Right lobe of liver (tissue), 6 donors: ENCODE data around the gene SPOCK2. TPM values are rescaled to one million over a fixed set of nuclear protein-coding genes. Genes with fewer than 3 reads are reported as not detected.
A peak's percentile ranks its signal among the peaks of the same experiment; 100 is the strongest.

Source experiments
- ATAC-seq, 4 donors: fragments of 200-7000 bp; cut with Tn5 transposase; one replicate each; pipeline ENCODE4 v1.9.1; 2020; ENCODE audit warnings: mild to moderate bottlenecking in 4 of 4, moderate library complexity in 4 of 4
- DNase-seq, 3 donors: peaks; one replicate each; pipeline ENCODE4 v3.0.0-alpha.2; 2020
- H3K27ac ChIP-seq, 3 donors: fragments of 200-600 bp; one replicate each; pipeline ENCODE4 v1.8.0; 2022
- H3K27me3 ChIP-seq, 2 donors: fragments of 200-600 bp; one replicate each; pipeline ENCODE4 v1.8.0; 2022
- H3K36me3 ChIP-seq, 4 donors: fragments of 200-600 bp; sonication (generic) in 1 of 4; one replicate each; pipeline versions ENCODE4 v1.5.1 to v1.8.0; 2017 to 2022; ENCODE audit warnings: control low read depth in 1 of 4
- H3K4me1 ChIP-seq, 4 donors: fragments of 200-600 bp; sonication (generic) in 1 of 4; one replicate each; pipeline versions ENCODE4 v1.5.1 to v1.8.0; 2017 to 2022; ENCODE audit warnings: control low read depth in 1 of 4
- H3K4me3 ChIP-seq, 3 donors: fragments of 200-600 bp; one replicate each; pipeline ENCODE4 v1.8.0; 2022
- H3K9me3 ChIP-seq, 4 donors: fragments of 200-600 bp; sonication (generic) in 1 of 4; one replicate each; pipeline versions ENCODE4 v1.5.1 to v1.8.0; 2017 to 2022; ENCODE audit warnings: control low read depth in 1 of 4
- POLR2A ChIP-seq: fragments of 450-650 bp; IDR thresholded peaks from one replicate; pipeline ENCODE4 v1.6.1; 2017; ENCODE audit warnings: antibody characterized with exemption, mild to moderate bottlenecking
- WGBS: methylation state at CpG from one replicate; pipeline ENCODE4 v1.1.6; 2018; ENCODE audit warnings: low coverage, low lambda C conversion rate; ENCODE audit not compliant: insufficient coverage; ENCODE audit errors: missing lambda C conversion rate; 5-methylcytosine and 5-hydroxymethylcytosine counted together
- intact Hi-C, 2 donors: fragments of 100-400 bp; cut with DNase I; formaldehyde crosslinking; loops; one replicate each; pipeline versions ENCODE4 v1.11.2 to v1.14.1; 2022
- total RNA-seq, 6 experiments: library from RNA; depleted of rRNA in 2 of 6; stranded (reverse); fragments of >200 nt in 2 of 6; fragmentation: NEBNext Ultra II Directional in 3 of 6; extraction: Animal tissue kit (Norgen Biotek cat#: 25700) in 3 of 6; gene quantifications; one replicate each; pipeline versions ENCODE4 v1.1.0 to v1.2.4, GENCODE V29; 2016 to 2023
- TF ChIP-seq, protein P1 (sequence below), 4 donors: fragments of 200-600 bp in 3 of 4; fragments of 450-650 bp in 1 of 4; IDR thresholded peaks; one replicate each; pipeline versions ENCODE4 v1.5.1 to v1.8.0; 2016 to 2022; ENCODE audit warnings: antibody characterized with exemption in 4 of 4, mild to moderate bottlenecking in 2 of 4
- donor health status: DM: no; HTN: yes; CAD: no.
- donor health status: DM: no; HTN: no; CAD: no.
- donor health status: DM: no; HTN: no; CAD: no.
- donor health status: DM: no; HTN: yes; CAD: no.
- donor health status: DM: no; HTN: yes; CAD: no.

SPOCK2 gene
- total RNA-seq, 6 experiments from 2014 or later, result 0.72 to 3.0 (median 1.2) TPM

DNA sequence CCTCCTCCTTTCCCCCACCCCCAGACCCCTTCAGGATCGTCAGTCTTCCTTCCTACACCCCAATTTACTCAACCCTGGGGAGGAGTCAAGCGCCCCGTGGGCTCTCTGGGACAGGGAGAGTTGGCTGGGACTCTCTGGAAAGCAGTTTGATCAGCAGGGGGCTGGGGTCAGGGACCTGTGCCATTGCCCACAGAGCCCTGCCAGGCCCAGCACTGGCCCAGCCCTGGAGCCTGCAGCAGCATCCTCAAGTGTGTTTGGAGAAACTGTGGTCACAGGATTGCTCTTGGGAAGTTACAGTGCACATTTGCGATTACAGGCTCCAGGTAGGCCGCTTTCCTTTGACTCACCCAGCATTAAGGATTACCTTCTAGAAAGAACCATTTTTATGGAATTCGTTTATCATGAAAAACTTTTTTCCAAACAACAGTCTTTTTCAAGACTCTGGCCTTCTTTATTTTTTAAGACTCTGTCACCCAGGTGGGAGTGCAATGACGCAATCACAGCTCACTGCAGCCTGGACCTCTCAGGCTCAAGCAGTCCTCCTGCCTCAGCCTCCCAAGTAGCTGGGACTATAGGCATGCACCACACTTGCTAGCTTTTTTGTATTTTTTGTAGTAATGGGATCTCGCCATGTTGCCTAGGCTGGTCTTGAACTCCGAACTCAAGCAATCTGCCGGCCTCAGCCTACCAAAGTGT is 73.4 kb downstream of the SPOCK2 start:
- ATAC-seq (no peak), DNase-seq (no peak)
- intact Hi-C loops, result no loop called here
- WGBS, result 74% methylated on average over 8 of the region's 10 CpGs
- no peak for TF ChIP-seq POLR2A
- TF ChIP-seq, protein P1, sequence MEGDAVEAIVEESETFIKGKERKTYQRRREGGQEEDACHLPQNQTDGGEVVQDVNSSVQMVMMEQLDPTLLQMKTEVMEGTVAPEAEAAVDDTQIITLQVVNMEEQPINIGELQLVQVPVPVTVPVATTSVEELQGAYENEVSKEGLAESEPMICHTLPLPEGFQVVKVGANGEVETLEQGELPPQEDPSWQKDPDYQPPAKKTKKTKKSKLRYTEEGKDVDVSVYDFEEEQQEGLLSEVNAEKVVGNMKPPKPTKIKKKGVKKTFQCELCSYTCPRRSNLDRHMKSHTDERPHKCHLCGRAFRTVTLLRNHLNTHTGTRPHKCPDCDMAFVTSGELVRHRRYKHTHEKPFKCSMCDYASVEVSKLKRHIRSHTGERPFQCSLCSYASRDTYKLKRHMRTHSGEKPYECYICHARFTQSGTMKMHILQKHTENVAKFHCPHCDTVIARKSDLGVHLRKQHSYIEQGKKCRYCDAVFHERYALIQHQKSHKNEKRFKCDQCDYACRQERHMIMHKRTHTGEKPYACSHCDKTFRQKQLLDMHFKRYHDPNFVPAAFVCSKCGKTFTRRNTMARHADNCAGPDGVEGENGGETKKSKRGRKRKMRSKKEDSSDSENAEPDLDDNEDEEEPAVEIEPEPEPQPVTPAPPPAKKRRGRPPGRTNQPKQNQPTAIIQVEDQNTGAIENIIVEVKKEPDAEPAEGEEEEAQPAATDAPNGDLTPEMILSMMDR (IDR thresholded peaks at IDR 0.05), result no peak
- Histone ChIP-seq H3K4me3 (no peak overlapping the region), H3K9me3 (no peaks in the 10 kb centered on the region), H3K4me1 (no peaks in the 10 kb centered on the region), H3K27me3 (no peaks in the 10 kb centered on the region), H3K36me3 (no peaks in the 10 kb centered on the region), H3K27ac (no peak overlapping the region)

DNA sequence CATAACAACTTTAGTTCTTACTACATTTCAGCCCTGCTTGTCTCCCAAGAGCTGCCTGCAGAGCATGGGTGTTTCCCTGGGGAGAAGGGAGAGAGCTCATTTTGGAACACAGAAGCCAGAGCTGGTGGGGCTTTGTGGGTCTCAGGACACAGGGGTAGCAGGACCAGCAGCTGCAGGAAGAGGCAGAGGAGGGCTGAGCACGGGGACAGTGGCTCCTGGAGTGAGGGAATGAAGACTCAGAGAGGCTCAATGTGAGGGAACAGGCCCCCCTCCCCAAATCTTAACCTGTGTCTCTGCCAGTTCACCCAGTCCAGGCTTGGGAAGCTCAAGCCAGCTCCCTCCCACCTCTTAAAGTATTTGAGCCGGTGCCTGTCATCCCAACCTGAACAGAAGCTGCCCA is 74.2 kb downstream of the SPOCK2 start:
- Histone ChIP-seq H3K27me3 (no peaks in the 10 kb centered on the region), H3K9me3 (no peaks in the 10 kb centered on the region), H3K27ac (no peak overlapping the region), H3K4me1 (no peaks in the 10 kb centered on the region), H3K4me3 (no peak overlapping the region), H3K36me3 (no peaks in the 10 kb centered on the region)
- ATAC-seq, result no peak
- DNase-seq, result peak in 1 of 3 donors; percentile 14
- WGBS, result 83% methylated on average over 1 of the region's 2 CpGs
- intact Hi-C loops, result no loop called here
- TF ChIP-seq, protein P1 (IDR thresholded peaks at IDR 0.05), result no peak
- no peak for TF ChIP-seq POLR2A

DNA sequence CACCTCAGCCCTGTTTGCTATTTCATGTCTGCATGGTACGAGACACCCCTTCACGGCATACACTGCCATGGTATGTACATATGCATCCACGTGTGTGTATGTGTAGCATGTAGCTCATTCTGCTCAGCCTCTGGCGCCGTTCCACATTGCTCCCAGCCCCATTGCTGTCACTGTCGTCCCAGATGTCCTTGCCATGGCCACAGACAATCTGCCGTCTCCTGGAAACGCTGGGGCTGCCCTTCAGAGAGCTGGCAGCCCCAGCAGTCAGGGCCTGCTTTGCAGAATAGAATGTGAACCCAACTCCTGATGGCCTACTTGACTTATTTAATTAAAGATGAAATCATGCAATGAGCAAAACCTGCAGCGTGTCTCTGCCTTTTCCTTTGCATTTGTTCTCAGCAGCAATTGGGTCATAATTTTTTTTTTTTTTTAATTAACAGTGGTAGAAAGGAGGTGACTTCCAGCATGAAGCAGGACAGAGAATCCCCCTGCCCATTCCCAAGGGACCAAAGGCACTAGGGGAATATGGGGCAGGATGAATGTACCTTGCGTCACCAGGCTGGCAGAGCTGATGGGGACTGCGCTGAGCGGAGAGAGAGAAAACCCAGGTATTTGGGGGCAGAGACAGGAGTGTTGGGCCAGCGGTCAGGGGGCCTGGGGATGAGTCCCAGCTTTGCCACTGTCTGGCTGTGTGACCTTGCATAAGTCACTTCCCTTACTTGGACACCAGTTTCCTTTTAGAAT is 75.0 kb downstream of the SPOCK2 start:
- Histone ChIP-seq H3K36me3 (no peaks in the 10 kb centered on the region), H3K4me1 (no peaks in the 10 kb centered on the region), H3K4me3 (no peak overlapping the region), H3K27ac (no peak overlapping the region), H3K27me3 (no peaks in the 10 kb centered on the region), H3K9me3 (no peaks in the 10 kb centered on the region)
- DNase-seq (no peak), ATAC-seq (no peak)
- TF ChIP-seq POLR2A, result no peak
- TF ChIP-seq, protein P1 (IDR thresholded peaks at IDR 0.05), result no peak
- WGBS, result 74% methylated on average over 8 of the region's 13 CpGs
- intact Hi-C loops, result no loop called here

DNA sequence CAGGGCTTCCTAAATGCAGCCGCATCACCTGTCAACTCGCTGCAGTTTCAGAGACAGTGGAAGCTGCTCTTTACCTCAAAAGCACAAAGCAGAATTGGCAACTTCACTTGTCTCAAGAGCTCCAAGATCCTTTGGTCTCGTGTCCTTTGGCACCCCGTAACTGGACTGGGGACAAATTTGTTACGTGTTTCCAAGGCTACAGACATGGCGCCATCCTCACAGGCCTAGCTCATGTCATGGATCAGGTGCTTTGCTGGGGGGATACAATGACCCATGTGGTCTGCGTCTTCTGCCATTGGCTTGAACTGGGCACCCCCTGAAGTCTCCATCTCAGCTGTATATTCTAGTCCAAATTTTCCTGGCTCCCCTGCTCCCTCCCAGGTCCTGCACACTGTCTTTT is 75.6 kb downstream of the SPOCK2 start:
- H3K4me3 ChIP-seq, result no peak overlapping the region
- intact Hi-C loops, result no loop called here
- no peaks in the 10 kb centered on the region for H3K36me3 ChIP-seq
- no peaks in the 10 kb centered on the region for H3K4me1 ChIP-seq
- WGBS, result 83% methylated on average over 5 of the region's 7 CpGs
- ATAC-seq (no peak), DNase-seq (no peak)
- TF ChIP-seq, protein P1 (IDR thresholded peaks at IDR 0.05), result no peak
- TF ChIP-seq POLR2A, result no peak
- H3K9me3 ChIP-seq, result no peaks in the 10 kb centered on the region
- H3K27me3 ChIP-seq, result no peaks in the 10 kb centered on the region
- no peak overlapping the region for H3K27ac ChIP-seq
